ENCODE measurements around the gene NOX5.

Gene NOX5

GRCh38 chr15:69026355-69026754 is 11.9 kb downstream of the NOX5 start:
- 95% methylated on average over 5 of the region's 5 CpGs for WGBS
- Histone ChIP-seq H2BK120ac (ENCODE audit: low read depth, low read length) (no peak overlapping the region), H3K27me3 (ENCODE audit: control insufficient read depth in 1 of 2, insufficient read depth in 1 of 2, low read length in 2 of 2) (no peaks in the 10 kb centered on the region), H3K4me1 (ENCODE audit: control insufficient read depth, insufficient read depth, low read depth, low read length) (peaks cover under 1% of the 10 kb centered on the region), H4K91ac (ENCODE audit: low read length) (no peak overlapping the region), H3K14ac (ENCODE audit: low read length in 2 of 2) (no peak overlapping the region), H3K9ac (ENCODE audit: low read length) (no peak overlapping the region), H2AK5ac (ENCODE audit: low read length, severe bottlenecking) (no peak overlapping the region), H2BK12ac (ENCODE audit: low read length in 2 of 2) (no peak overlapping the region), H3K4me2 (ENCODE audit: low read length, poor library complexity, severe bottlenecking) (no peak overlapping the region), H3K27ac (ENCODE audit: low read length, poor library complexity, severe bottlenecking) (no peak overlapping the region), H3K79me1 (replicated peaks; ENCODE audit: low read length, poor library complexity, severe bottlenecking) (no peaks in the 10 kb centered on the region), H3K23ac (ENCODE audit: low read length in 2 of 2) (no peak overlapping the region), H2BK15ac (ENCODE audit: low read depth, poor library complexity, severe bottlenecking) (no peak overlapping the region), H3K4me3 (ENCODE audit: insufficient read depth in 1 of 2, low read depth in 1 of 2, low read length in 2 of 2) (no peak overlapping the region), H4K8ac (ENCODE audit: low read length) (no peak overlapping the region), H3K9me3 (ENCODE audit: control insufficient read depth, low read length) (no peaks in the 10 kb centered on the region), H3K36me3 (ENCODE audit: control insufficient read depth in 1 of 2, insufficient read depth in 2 of 2, low read depth in 1 of 2, low read length in 2 of 2) (no peaks in the 10 kb centered on the region), H2AFZ (ENCODE audit: low read depth, low read length) (no peak overlapping the region), H3K18ac (ENCODE audit: low read depth in 1 of 2, low read length in 2 of 2) (no peak overlapping the region), H2BK5ac (ENCODE audit: low read depth, low read length, poor library complexity, severe bottlenecking) (no peak overlapping the region), H3K4ac (ENCODE audit: low read depth in 1 of 2, low read length in 2 of 2) (no peak overlapping the region)
- no peak for DNase-seq

GRCh38 chr15:69027976-69028518 is 13.6 kb downstream of the NOX5 start:
- H3K23ac ChIP-seq (ENCODE audit: low read length in 2 of 2): no peak overlapping the region
- H2AK5ac ChIP-seq (ENCODE audit: low read length, severe bottlenecking): no peak overlapping the region
- peaks cover 0 to 1% of the 10 kb centered on the region in 2 experiments for H3K36me3 ChIP-seq (ENCODE audit: control insufficient read depth in 1 of 2, insufficient read depth in 2 of 2, low read depth in 1 of 2, low read length in 2 of 2)
- WGBS: 96% methylated on average over 9 of the region's 9 CpGs
- H4K8ac ChIP-seq (ENCODE audit: low read length): no peak overlapping the region
- no peaks in the 10 kb centered on the region for H3K9me3 ChIP-seq (ENCODE audit: control insufficient read depth, low read length)
- no peaks in the 10 kb centered on the region for H3K27me3 ChIP-seq (ENCODE audit: control insufficient read depth in 1 of 2, insufficient read depth in 1 of 2, low read length in 2 of 2)
- H3K27ac ChIP-seq (ENCODE audit: low read length, poor library complexity, severe bottlenecking): no peak overlapping the region
- H2BK120ac ChIP-seq (ENCODE audit: low read depth, low read length): no peak overlapping the region
- H3K18ac ChIP-seq (ENCODE audit: low read depth in 1 of 2, low read length in 2 of 2): no peak overlapping the region
- H3K9ac ChIP-seq (ENCODE audit: low read length): no peak overlapping the region
- DNase-seq: no peak
- H3K14ac ChIP-seq (ENCODE audit: low read length in 2 of 2): no peak overlapping the region
- H3K4me2 ChIP-seq (ENCODE audit: low read length, poor library complexity, severe bottlenecking): no peak overlapping the region
- H3K4ac ChIP-seq (ENCODE audit: low read depth in 1 of 2, low read length in 2 of 2): no peak overlapping the region
- H3K4me1 ChIP-seq (ENCODE audit: control insufficient read depth, insufficient read depth, low read depth, low read length): peaks cover 4% of the 10 kb centered on the region
- no peak overlapping the region for H4K91ac ChIP-seq (ENCODE audit: low read length)
- no peak overlapping the region for H2BK15ac ChIP-seq (ENCODE audit: low read depth, poor library complexity, severe bottlenecking)
- no peaks in the 10 kb centered on the region for H3K79me1 ChIP-seq (replicated peaks; ENCODE audit: low read length, poor library complexity, severe bottlenecking)
- no peak overlapping the region for H2BK5ac ChIP-seq (ENCODE audit: low read depth, low read length, poor library complexity, severe bottlenecking)
- no peak overlapping the region for H3K4me3 ChIP-seq (ENCODE audit: insufficient read depth in 1 of 2, low read depth in 1 of 2, low read length in 2 of 2)
- no peak overlapping the region for H2AFZ ChIP-seq (ENCODE audit: low read depth, low read length)
- no peak overlapping the region for H2BK12ac ChIP-seq (ENCODE audit: low read length in 2 of 2)

- Histone ChIP-seq H3K27ac (ENCODE audit: low read length, poor library complexity, severe bottlenecking) (no peak overlapping the region), H3K23ac (ENCODE audit: low read length in 2 of 2) (no peak overlapping the region), H3K14ac (ENCODE audit: low read length in 2 of 2) (no peak overlapping the region), H3K36me3 (ENCODE audit: control insufficient read depth in 1 of 2, insufficient read depth in 2 of 2, low read depth in 1 of 2, low read length in 2 of 2) (peaks cover 0 to 2% of the 10 kb centered on the region in 2 experiments), H3K9ac (ENCODE audit: low read length) (peak overlapping the region; percentile 57), H3K4ac (ENCODE audit: low read depth in 1 of 2, low read length in 2 of 2) (no peak overlapping the region), H2BK15ac (ENCODE audit: low read depth, poor library complexity, severe bottlenecking) (no peak overlapping the region), H3K18ac (ENCODE audit: low read depth in 1 of 2, low read length in 2 of 2) (no peak overlapping the region), H3K27me3 (ENCODE audit: control insufficient read depth in 1 of 2, insufficient read depth in 1 of 2, low read length in 2 of 2) (peaks cover 0 to 7% of the 10 kb centered on the region in 2 experiments), H3K4me3 (ENCODE audit: insufficient read depth in 1 of 2, low read depth in 1 of 2, low read length in 2 of 2) (peak overlapping the region; percentile 48 to 73), H2BK12ac (ENCODE audit: low read length in 2 of 2) (no peak overlapping the region), H3K4me2 (ENCODE audit: low read length, poor library complexity, severe bottlenecking) (peak overlapping the region; percentile 69), H2AK5ac (ENCODE audit: low read length, severe bottlenecking) (no peak overlapping the region), H3K9me3 (ENCODE audit: control insufficient read depth, low read length) (no peaks in the 10 kb centered on the region), H2AFZ (ENCODE audit: low read depth, low read length) (peak overlapping the region; percentile 30), H4K8ac (ENCODE audit: low read length) (peak overlapping the region; percentile 72), H2BK5ac (ENCODE audit: low read depth, low read length, poor library complexity, severe bottlenecking) (no peak overlapping the region), H4K91ac (ENCODE audit: low read length) (peak overlapping the region; percentile 72), H2BK120ac (ENCODE audit: low read depth, low read length) (no peak overlapping the region), H3K4me1 (ENCODE audit: control insufficient read depth, insufficient read depth, low read depth, low read length) (peaks cover 16% of the 10 kb centered on the region), H3K79me1 (replicated peaks; ENCODE audit: low read length, poor library complexity, severe bottlenecking) (no peaks in the 10 kb centered on the region)
- peak; percentile 46 for DNase-seq
- WGBS: 17% methylated on average over 42 of the region's 42 CpGs
Observed at GRCh38 chr15:69031013-69032001, 16.8 kb downstream of the NOX5 start.

GRCh38 chr15:69032031-69032430 is 17.5 kb downstream of the NOX5 start:
- Histone ChIP-seq H2AFZ (ENCODE audit: low read depth, low read length) (no peak overlapping the region), H3K36me3 (ENCODE audit: control insufficient read depth in 1 of 2, insufficient read depth in 2 of 2, low read depth in 1 of 2, low read length in 2 of 2) (peaks cover 0 to 2% of the 10 kb centered on the region in 2 experiments), H3K4me2 (ENCODE audit: low read length, poor library complexity, severe bottlenecking) (no peak overlapping the region), H3K9me3 (ENCODE audit: control insufficient read depth, low read length) (no peaks in the 10 kb centered on the region), H3K18ac (ENCODE audit: low read depth in 1 of 2, low read length in 2 of 2) (no peak overlapping the region), H3K79me1 (replicated peaks; ENCODE audit: low read length, poor library complexity, severe bottlenecking) (no peaks in the 10 kb centered on the region), H2BK120ac (ENCODE audit: low read depth, low read length) (no peak overlapping the region), H2BK15ac (ENCODE audit: low read depth, poor library complexity, severe bottlenecking) (no peak overlapping the region), H3K4me3 (ENCODE audit: insufficient read depth in 1 of 2, low read depth in 1 of 2, low read length in 2 of 2) (peak overlapping the region in 1 of 2 experiments; percentile 73), H2AK5ac (ENCODE audit: low read length, severe bottlenecking) (no peak overlapping the region), H3K27ac (ENCODE audit: low read length, poor library complexity, severe bottlenecking) (no peak overlapping the region), H3K27me3 (ENCODE audit: control insufficient read depth in 1 of 2, insufficient read depth in 1 of 2, low read length in 2 of 2) (peaks cover 0 to 13% of the 10 kb centered on the region in 2 experiments), H3K14ac (ENCODE audit: low read length in 2 of 2) (no peak overlapping the region), H3K4ac (ENCODE audit: low read depth in 1 of 2, low read length in 2 of 2) (no peak overlapping the region), H4K91ac (ENCODE audit: low read length) (no peak overlapping the region), H4K8ac (ENCODE audit: low read length) (no peak overlapping the region), H2BK12ac (ENCODE audit: low read length in 2 of 2) (no peak overlapping the region), H3K9ac (ENCODE audit: low read length) (peak overlapping the region; percentile 57), H2BK5ac (ENCODE audit: low read depth, low read length, poor library complexity, severe bottlenecking) (no peak overlapping the region), H3K4me1 (ENCODE audit: control insufficient read depth, insufficient read depth, low read depth, low read length) (peaks cover 16% of the 10 kb centered on the region), H3K23ac (ENCODE audit: low read length in 2 of 2) (no peak overlapping the region)
- no peak for DNase-seq
- 95% methylated on average over 2 of the region's 5 CpGs for WGBS

Measured in mesenchymal stem cell (in vitro differentiated cells and primary cell).